ENCODE measurements around the gene C11orf54.
"Not testable (repeated sequence)": the region's sequence is repeated elsewhere in the genome, so short reads cannot be mapped to it uniquely, and the experiment has no call there.

C11orf54 gene

DNA sequence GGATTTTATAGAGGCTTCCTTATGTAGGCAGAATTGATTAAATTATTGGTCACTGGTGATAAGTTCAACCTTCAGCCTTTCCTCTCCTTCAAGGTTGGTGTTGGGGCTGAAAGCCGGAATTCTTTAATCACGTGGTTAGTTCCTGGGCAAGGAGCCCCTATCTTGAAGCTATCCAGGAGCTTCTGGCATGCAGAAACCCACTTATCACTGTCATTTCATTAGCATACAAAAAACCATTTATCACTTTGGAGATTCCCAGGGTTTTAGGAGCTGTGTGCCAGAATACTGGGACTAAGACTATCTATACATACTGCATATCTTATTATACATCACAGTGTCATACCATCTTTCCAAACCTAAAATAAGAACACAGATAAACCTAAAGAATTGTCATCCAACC is 24.1 kb downstream of the C11orf54 start:
- Histone ChIP-seq H3K36me3 (ENCODE audit: insufficient read depth, low read length) (peaks cover 5% of the 10 kb centered on the region; the same call in 1 of the 2 replicates), H3K9me3 (ENCODE audit: control insufficient read depth, insufficient read depth, low read length) (no peaks in the 10 kb centered on the region), H3K9ac (ENCODE audit: low read depth, low read length) (no peak overlapping the region), H3K4me1 (ENCODE audit: insufficient read depth, low read length) (peaks cover 3% of the 10 kb centered on the region; the same call in 1 of the 2 replicates)

DNA sequence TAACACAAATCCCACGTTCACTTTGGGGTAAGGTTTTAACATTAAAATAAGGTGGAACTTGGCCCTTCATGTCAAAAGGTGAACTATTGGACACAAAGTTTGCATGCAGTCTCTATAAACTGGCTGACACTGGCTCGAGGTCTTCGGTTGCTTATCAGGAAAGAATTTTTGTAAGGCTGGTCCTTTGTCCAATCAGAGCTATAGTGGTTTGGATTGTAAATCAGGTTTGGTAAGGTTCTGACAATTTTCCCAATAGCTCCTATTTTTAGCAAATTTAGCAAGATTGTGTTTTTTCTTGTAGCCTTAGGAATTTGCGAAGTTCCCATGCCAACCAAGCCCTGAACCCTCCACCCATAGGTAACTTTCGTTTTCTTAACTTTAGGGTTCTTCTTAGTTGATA is 25.0 kb downstream of the C11orf54 start:
- peaks cover 3% of the 10 kb centered on the region; the same call in 1 of the 2 replicates for H3K4me1 ChIP-seq (ENCODE audit: insufficient read depth, low read length)
- H3K36me3 ChIP-seq (ENCODE audit: insufficient read depth, low read length): 0 out of 2 replicates have a peak, but pooled peaks cover 2% of the 10 kb centered on the region
- no peak overlapping the region for H3K9ac ChIP-seq (ENCODE audit: low read depth, low read length)
- H3K9me3 ChIP-seq (ENCODE audit: control insufficient read depth, insufficient read depth, low read length): no peaks in the 10 kb centered on the region

GRCh38 chr11:93767018-93767417 is 25.5 kb downstream of the C11orf54 start:
- H3K9ac ChIP-seq (ENCODE audit: low read depth, low read length): no peak overlapping the region
- H3K9me3 ChIP-seq (ENCODE audit: control insufficient read depth, insufficient read depth, low read length): no peaks in the 10 kb centered on the region

GRCh38 chr11:93770160-93770559 is 28.7 kb downstream of the C11orf54 start:
- Histone ChIP-seq H3K9ac (ENCODE audit: low read depth, low read length) (no peak overlapping the region), H3K4me1 (ENCODE audit: insufficient read depth, low read length) (peaks cover 3% of the 10 kb centered on the region; the same call in 1 of the 2 replicates), H3K36me3 (ENCODE audit: insufficient read depth, low read length) (no peaks in the 10 kb centered on the region), H3K9me3 (ENCODE audit: control insufficient read depth, insufficient read depth, low read length) (no peaks in the 10 kb centered on the region)

More at GRCh38 chr11:93767018-93767417, 25.5 kb downstream of the C11orf54 start:
- Histone ChIP-seq H3K4me1 (ENCODE audit: insufficient read depth, low read length) (peaks cover 3% of the 10 kb centered on the region; the same call in 1 of the 2 replicates), H3K36me3 (ENCODE audit: insufficient read depth, low read length) (no peaks in the 10 kb centered on the region)

GRCh38 chr11:93772123-93772522 is 30.7 kb downstream of the C11orf54 start:
- Histone ChIP-seq H3K4me1 (ENCODE audit: insufficient read depth, low read length) (peaks cover 3% of the 10 kb centered on the region; the same call in 1 of the 2 replicates), H3K9me3 (ENCODE audit: control insufficient read depth, insufficient read depth, low read length) (no peaks in the 10 kb centered on the region), H3K9ac (ENCODE audit: low read depth, low read length) (no peak overlapping the region), H3K36me3 (ENCODE audit: insufficient read depth, low read length) (no peaks in the 10 kb centered on the region)

DNA sequence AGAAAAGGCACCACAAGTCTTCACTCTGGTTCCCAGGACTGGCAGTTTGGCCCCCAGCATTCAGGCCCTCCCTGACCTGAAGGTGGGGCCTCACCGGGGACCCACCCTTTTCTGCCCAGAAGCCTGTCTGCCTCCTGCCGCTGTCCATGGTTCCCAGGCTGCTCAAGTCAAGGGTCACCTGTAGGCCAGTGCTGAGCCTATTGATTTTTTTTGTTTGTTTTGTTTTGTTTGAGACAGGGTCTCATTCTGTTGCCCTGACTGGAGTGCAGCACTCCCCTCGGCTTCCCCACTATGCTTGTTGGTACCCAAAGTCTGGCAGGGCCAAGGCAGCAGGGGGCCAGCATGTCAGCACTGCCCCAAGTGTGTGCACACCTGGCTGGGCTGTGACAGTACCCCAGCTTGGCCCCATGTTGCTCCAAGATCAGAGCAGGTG is 31.6 kb downstream of the C11orf54 start:
- H3K36me3 ChIP-seq (ENCODE audit: insufficient read depth, low read length): no peaks in the 10 kb centered on the region
- peaks cover 3% of the 10 kb centered on the region; the same call in 1 of the 2 replicates for H3K4me1 ChIP-seq (ENCODE audit: insufficient read depth, low read length)
- no peak overlapping the region for H3K9ac ChIP-seq (ENCODE audit: low read depth, low read length)
- H3K9me3 ChIP-seq (ENCODE audit: control insufficient read depth, insufficient read depth, low read length): no peaks in the 10 kb centered on the region

GRCh38 chr11:93773601-93774200 is 32.2 kb downstream of the C11orf54 start:
- Histone ChIP-seq H3K36me3 (ENCODE audit: insufficient read depth, low read length) (no peaks in the 10 kb centered on the region), H3K9ac (ENCODE audit: low read depth, low read length) (no peak overlapping the region), H3K4me1 (ENCODE audit: insufficient read depth, low read length) (peaks cover 3% of the 10 kb centered on the region; the same call in 1 of the 2 replicates), H3K9me3 (ENCODE audit: control insufficient read depth, insufficient read depth, low read length) (no peaks in the 10 kb centered on the region)

DNA sequence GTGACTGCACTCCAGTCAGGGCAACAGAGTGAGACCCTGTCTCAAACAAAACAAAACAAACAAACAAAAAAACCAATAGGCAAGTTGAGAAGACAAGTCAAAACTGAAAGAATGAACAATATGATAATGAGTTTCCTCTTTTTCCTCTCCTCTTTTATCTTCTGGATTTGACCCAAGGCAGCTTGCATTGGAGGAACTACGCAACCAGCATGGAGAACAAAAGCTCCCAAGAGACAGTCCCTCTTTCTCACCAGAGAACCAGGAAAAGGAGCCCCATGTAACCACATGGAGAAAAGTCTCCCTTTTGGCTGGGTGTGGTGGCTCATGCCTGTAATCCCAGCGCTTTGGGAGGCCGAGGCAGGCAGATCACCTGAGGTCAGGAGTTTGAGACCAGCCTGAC is 33.1 kb downstream of the C11orf54 start:
- H3K9me3 ChIP-seq (ENCODE audit: control insufficient read depth, insufficient read depth, low read length); H3K9ac ChIP-seq (ENCODE audit: low read depth, low read length); H3K36me3 ChIP-seq (ENCODE audit: insufficient read depth, low read length); H3K4me1 ChIP-seq (ENCODE audit: insufficient read depth, low read length): not testable (repeated sequence)

GRCh38 chr11:93775289-93775688 is 33.8 kb downstream of the C11orf54 start:
- H3K9me3 ChIP-seq (ENCODE audit: control insufficient read depth, insufficient read depth, low read length): no peaks in the 10 kb centered on the region
- H3K4me1 ChIP-seq (ENCODE audit: insufficient read depth, low read length): no peaks in the 10 kb centered on the region
- H3K36me3 ChIP-seq (ENCODE audit: insufficient read depth, low read length): no peaks in the 10 kb centered on the region
- no peak overlapping the region for H3K9ac ChIP-seq (ENCODE audit: low read depth, low read length)

- no peaks in the 10 kb centered on the region for H3K4me1 ChIP-seq (ENCODE audit: insufficient read depth, low read length)
- H3K36me3 ChIP-seq (ENCODE audit: insufficient read depth, low read length): no peaks in the 10 kb centered on the region; the same call in 1 of the 2 replicates
- H3K9ac ChIP-seq (ENCODE audit: low read depth, low read length): peak overlapping the region; percentile 91
- no peaks in the 10 kb centered on the region for H3K9me3 ChIP-seq (ENCODE audit: control insufficient read depth, insufficient read depth, low read length)
These were observed 41.9 kb downstream of the C11orf54 start for GRCh38 chr11:93783362-93783761.

DNA sequence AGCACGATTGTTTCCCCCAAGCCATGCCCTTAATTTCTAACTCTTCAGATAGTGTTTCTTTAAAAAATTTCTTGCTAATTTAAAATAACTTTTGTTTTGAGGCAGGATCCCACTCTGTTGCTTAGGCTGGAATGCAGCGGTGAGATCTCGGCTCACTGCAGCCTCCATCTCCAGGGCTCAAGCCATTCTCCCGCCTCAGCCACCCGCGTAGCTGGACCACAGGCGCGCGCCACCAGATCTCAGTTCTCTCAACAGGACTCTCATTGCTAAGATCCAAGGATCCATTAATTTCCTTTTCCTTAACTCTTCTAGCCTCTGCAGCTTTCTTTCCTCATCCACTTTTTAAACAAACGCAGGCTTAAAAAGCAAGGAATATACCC is 42.3 kb downstream of the C11orf54 start:
- no peaks in the 10 kb centered on the region for H3K4me1 ChIP-seq (ENCODE audit: insufficient read depth, low read length)
- no peaks in the 10 kb centered on the region; the same call in 1 of the 2 replicates for H3K36me3 ChIP-seq (ENCODE audit: insufficient read depth, low read length)
- no peaks in the 10 kb centered on the region for H3K9me3 ChIP-seq (ENCODE audit: control insufficient read depth, insufficient read depth, low read length)
- peak overlapping the region; percentile 91 for H3K9ac ChIP-seq (ENCODE audit: low read depth, low read length)

GRCh38 chr11:93784145-93784934 is 42.9 kb downstream of the C11orf54 start, which contains the start of gene MED17:
Gene MED17 (plus strand): TSS chr11:93784282. CDS start chr11:93784514, 232 bp downstream.
- H3K36me3 ChIP-seq (ENCODE audit: insufficient read depth, low read length): peaks cover 4% of the 10 kb centered on the region; the same call in 1 of the 2 replicates

DNA sequence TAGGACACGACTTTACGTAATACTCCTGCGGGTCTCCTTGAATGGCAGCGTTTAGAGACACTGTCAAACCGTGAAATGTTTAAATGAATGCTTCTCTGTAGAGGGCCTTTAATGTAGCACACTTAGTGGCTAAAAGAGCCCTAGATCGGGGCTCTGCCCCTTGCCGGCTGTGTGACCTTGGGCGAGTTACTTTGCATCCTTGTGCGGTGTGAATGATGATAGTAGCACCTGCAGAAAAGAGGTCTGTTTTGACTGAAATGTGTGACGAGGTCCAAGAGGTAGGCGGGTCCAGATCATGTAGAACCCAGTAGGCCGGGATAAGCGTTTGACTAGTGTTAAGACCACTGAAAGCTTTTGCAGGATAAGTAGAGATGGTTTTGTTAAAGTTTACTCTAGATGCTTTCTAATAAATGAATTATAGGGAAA is 43.5 kb downstream of the C11orf54 start:
- Histone ChIP-seq H3K9me3 (ENCODE audit: control insufficient read depth, insufficient read depth, low read length) (no peaks in the 10 kb centered on the region), H3K4me1 (ENCODE audit: insufficient read depth, low read length) (no peaks in the 10 kb centered on the region), H3K9ac (ENCODE audit: low read depth, low read length) (peak overlapping the region; percentile 91), H3K36me3 (ENCODE audit: insufficient read depth, low read length) (peaks cover 9% of the 10 kb centered on the region)

More at GRCh38 chr11:93784145-93784934, 42.9 kb downstream of the C11orf54 start, which contains the start of gene MED17:
- Histone ChIP-seq H3K9me3 (ENCODE audit: control insufficient read depth, insufficient read depth, low read length) (no peaks in the 10 kb centered on the region), H3K4me1 (ENCODE audit: insufficient read depth, low read length) (no peaks in the 10 kb centered on the region), H3K9ac (ENCODE audit: low read depth, low read length) (peak within 1 kb of the TSS; percentile 91)

DNA sequence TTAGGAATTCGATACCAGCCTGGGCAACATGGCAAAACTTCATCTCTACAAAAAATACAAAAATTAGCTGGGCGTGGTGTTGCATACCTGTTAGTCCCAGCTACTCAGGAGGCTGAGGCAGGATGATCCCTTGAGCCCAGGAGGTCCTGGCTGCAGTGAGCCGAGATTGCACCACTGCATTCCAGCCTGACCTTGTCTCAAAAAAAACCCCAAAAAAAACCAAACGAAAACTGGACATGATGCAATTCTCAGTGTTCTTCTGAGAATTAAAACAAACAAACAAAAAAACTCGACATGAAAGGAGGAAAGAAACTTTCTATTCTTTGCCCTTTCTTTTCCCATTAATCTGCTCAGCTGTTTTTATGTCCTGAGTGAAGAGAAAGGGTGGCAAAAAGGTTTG is 50.0 kb downstream of the C11orf54 start:
- Histone ChIP-seq H3K4me1 (ENCODE audit: insufficient read depth, low read length) (no peaks in the 10 kb centered on the region), H3K36me3 (ENCODE audit: insufficient read depth, low read length) (peaks cover 29% of the 10 kb centered on the region), H3K9me3 (ENCODE audit: control insufficient read depth, insufficient read depth, low read length) (no peaks in the 10 kb centered on the region), H3K9ac (ENCODE audit: low read depth, low read length) (no peak overlapping the region)

Measured in ES-I3 (cell line).